Measurements from ENCODE around the gene ARMC10.
A peak's percentile ranks its signal among the peaks of the same experiment; 100 is the strongest.
"Not testable (repeated sequence)": the region's sequence is repeated elsewhere in the genome, so short reads cannot be mapped to it uniquely, and the experiment has no call there.

Gene ARMC10

GRCh38 chr7:103074519-103075336 is at the start of gene ARMC10, which contains the start of gene FBXL13:
ARMC10 (plus strand) TSS chr7:103075140; CDS start chr7:103075273, 133 bp downstream.
FBXL13 (minus strand) TSS chr7:103074796.
- peak; percentile 91 for DNase-seq (ENCODE audit: low spot score)

DNA sequence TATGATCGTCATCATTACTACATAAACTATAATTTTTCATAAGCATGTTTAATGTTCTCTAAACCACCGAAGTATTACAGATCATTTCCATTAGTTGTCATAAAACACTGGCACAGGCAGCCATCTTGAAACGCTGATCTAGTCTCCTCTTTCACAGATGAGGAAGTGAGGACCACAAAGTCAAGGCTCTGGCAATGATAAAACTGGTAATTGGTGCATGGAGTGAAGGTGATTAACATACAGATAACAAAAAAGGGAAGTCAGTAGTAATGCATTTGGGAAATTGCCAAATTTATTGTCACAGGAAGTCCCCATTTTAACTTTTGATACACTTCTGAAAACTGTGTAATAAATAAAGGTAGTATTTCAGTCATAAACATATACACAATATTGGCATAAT is 49.6 kb upstream of the ARMC10 start:
- DNase-seq (ENCODE audit: low spot score): no peak

- no peak for DNase-seq (ENCODE audit: low spot score)
Measured at GRCh38 chr7:103031024-103031423, 43.9 kb upstream of the ARMC10 start.

DNA sequence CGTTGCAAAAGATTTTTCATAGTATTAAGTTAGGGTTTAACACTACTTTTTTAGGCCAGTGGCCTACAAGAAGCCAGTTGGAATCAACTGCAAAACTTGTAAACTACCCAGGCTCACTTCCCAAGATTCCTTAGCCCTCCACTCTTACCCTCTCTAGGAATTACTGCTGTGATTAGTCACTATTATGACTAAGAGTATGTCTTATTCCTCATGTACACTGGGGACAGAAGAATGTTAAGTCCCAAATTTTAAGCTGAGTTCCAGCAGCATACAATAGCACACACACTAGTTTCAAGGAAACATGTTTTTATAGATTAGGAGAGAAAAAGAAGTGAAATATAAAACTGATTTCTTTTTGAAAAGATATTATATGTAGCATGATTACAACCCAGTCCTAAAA is 43.2 kb upstream of the ARMC10 start:
- no peak for DNase-seq (ENCODE audit: low spot score)

GRCh38 chr7:103034318-103034717 is 40.6 kb upstream of the ARMC10 start:
- DNase-seq (ENCODE audit: low spot score): not testable (repeated sequence)

GRCh38 chr7:103037476-103037822 is 37.5 kb upstream of the ARMC10 start:
- no peak for DNase-seq (ENCODE audit: low spot score)

- not testable (repeated sequence) for DNase-seq (ENCODE audit: low spot score)
Measured at GRCh38 chr7:103037823-103038739, 36.9 kb upstream of the ARMC10 start.

DNA sequence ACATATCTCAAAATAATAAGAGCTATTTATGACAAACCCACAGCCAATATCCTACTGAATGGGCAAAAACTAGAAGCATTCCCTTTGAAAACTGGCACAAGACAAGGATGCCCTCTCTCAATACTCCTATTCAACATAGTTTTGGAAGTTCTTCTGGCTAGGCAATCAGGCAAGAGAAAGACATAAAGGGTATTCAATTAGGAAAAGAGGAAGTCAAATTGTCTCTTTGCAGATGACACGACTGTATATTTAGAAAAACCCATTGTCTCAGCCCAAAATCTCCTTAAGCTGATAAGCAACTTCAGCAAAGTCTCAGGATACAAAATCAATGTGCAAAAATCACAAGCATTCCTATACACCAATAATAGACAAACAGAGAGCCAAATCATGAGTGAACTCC is 33.1 kb upstream of the ARMC10 start:
- DNase-seq (ENCODE audit: low spot score): not testable (repeated sequence)

DNA sequence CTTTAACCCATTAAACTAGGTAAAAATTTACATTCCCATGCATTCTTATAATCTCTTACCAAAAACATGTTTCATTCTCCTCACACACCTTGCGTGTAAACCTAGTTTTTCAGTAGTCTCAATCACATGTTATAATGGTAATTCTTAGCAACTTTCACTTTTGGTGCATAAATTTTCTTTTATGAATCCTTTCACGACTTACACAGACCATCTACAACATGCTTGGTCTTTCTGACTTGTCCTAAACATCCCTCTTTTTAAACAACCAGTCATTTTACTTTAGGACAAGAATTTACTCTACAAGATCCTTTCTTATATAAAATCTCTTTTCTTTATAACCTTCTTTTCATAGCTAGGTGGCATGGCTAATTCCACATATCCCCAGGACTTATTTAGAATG is 26.1 kb upstream of the ARMC10 start:
- DNase-seq (ENCODE audit: low spot score): no peak

GRCh38 chr7:103051519-103051918 is 23.4 kb upstream of the ARMC10 start:
- DNase-seq (ENCODE audit: low spot score): no peak

DNA sequence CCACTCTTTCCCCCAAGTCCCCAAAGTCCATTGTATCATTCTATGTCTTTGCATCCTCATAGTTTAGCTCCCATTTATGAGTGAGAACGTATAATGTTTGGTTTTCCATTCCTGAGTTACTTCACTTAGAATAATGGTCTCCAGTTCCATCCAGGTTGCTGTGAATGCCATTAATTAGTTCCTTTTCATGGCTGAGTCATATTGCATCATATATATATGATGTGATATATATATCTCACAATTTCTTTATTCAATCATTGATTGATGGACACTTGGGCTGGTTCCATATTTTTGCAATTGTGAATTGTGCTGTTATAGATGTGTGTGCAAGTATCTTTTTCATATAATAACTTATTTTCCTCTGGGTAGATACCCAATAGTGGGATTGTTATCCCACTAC is 18.9 kb upstream of the ARMC10 start:
- DNase-seq (ENCODE audit: low spot score): not testable (repeated sequence)

- DNase-seq (ENCODE audit: low spot score): no peak
Measured at GRCh38 chr7:103058122-103058521, 16.8 kb upstream of the ARMC10 start.

- no peak for DNase-seq (ENCODE audit: low spot score)
Measured at GRCh38 chr7:103059471-103059870, 15.5 kb upstream of the ARMC10 start.

- no peak for DNase-seq (ENCODE audit: low spot score)
Measured at GRCh38 chr7:103063895-103064294, 11.0 kb upstream of the ARMC10 start.

GRCh38 chr7:103065667-103066066 is 9.3 kb upstream of the ARMC10 start:
- peak; percentile 10 for DNase-seq (ENCODE audit: low spot score)

GRCh38 chr7:103068414-103069403 is 6.2 kb upstream of the ARMC10 start:
- DNase-seq (ENCODE audit: low spot score): no peak

DNA sequence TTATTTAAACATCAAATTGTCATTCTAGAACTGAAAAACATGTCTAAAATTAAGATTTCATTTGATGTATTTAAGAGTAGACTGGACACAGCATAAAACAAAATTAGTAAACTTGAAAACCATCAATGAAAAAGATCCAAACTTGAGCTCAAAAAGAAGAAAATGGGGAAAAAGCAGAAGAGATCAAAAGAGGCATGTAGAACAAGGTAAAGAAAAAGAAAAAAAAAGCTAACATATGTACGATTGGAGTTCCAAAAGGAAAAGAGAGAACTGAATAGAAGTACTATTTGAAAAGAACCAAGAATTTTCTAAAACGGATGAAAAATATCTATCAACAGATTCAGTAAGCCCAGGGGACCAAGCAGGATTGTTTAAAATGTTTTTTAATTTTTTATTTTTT is 3.9 kb upstream of the ARMC10 start:
- no peak for DNase-seq (ENCODE audit: low spot score)

DNA sequence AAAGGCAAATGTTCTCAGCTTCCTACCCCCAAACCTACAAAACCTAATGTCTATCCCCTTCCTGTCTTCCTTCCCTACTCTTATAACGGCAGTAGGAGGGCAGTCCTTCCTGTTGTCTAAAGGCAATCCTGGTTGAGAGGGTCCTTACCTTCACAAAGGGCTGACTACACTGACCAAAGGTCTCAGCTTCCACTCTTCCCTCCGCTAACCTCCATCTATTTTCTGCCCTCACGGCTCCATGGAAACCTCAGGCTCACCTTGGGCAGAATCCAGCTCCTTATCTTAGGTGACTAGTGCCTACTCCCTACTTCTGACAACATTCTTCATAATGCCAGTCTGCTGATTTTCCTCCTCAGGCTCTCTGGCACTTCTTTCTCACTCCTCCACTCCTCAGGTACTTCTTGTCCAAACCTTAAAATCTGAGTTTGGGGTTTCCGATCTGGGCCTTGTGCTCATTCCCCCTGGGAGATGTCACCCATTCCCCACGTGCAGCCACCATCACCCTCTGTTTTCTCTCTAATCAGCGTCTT is 886 bp upstream of the ARMC10 start:
- DNase-seq (ENCODE audit: low spot score): no peak

DNA sequence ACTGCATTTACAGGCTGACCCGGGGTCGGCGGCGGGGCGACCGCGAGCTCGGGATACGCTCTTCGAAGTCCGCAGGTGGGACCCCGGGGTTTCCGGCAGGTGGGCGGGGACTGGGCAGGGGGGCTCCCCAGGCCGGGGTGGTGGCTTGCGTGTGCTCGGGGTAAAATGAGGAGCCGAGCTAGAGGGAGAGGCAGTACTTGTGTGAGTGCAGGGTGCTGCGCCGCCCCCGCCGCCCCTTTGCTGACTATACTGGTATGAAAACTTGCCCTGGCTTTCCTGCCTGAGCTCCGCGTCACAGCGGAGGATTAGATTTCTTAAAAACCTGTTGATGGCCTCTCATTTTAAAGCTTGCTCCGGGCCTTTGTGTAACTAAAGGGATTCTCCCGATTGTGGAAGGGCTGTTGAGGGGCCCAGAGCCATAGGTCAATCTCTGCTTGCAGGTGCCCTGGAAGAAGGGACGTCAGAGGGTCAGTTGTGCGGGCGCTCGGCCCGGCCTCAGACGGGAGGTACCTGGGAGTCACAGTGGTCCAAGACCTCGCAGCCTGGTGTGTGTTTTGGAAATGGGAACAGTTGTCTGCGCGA is 488 bp downstream of the ARMC10 start:
- DNase-seq (ENCODE audit: low spot score): peak; percentile 33

GRCh38 chr7:103076764-103077163 is 1.8 kb downstream of the ARMC10 start:
- no peak for DNase-seq (ENCODE audit: low spot score)

- DNase-seq (ENCODE audit: low spot score): no peak
Measured at GRCh38 chr7:103077318-103077717, 2.4 kb downstream of the ARMC10 start.
